GM21390 (cell line): Measurements from ENCODE around the gene DCAF5.
"Not testable (repeated sequence)": the region's sequence is repeated elsewhere in the genome, so short reads cannot be mapped to it uniquely, and the experiment has no call there.

Experiments
- ATAC-seq: cut with Tn5 transposase; IDR thresholded peaks from one replicate; pipeline ENCODE4 v1.9.1; 2021; ENCODE audit not compliant: unreplicated experiment

Gene DCAF5

GRCh38 chr14:69072584-69072983, 80.3 kb downstream of the DCAF5 start:
- no peak for ATAC-seq

- ATAC-seq = no peak
Measured at GRCh38 chr14:69068744-69069421, 84.0 kb downstream of the DCAF5 start.

- ATAC-seq = no peak
Measured at GRCh38 chr14:69066396-69067171, 86.3 kb downstream of the DCAF5 start.

GRCh38 chr14:69065934-69066333, 87.0 kb downstream of the DCAF5 start:
- not testable (repeated sequence) for ATAC-seq

- no peak for ATAC-seq
Measured at GRCh38 chr14:69064596-69064995, 88.3 kb downstream of the DCAF5 start.

- no peak for ATAC-seq
Measured at GRCh38 chr14:69059658-69060623, 93.0 kb downstream of the DCAF5 start.

- no peak for ATAC-seq
Measured at GRCh38 chr14:69055999-69056788, 96.7 kb downstream of the DCAF5 start.

GRCh38 chr14:69055125-69055524, 97.8 kb downstream of the DCAF5 start:
- no peak for ATAC-seq

GRCh38 chr14:69054030-69054429, 98.9 kb downstream of the DCAF5 start:
- ATAC-seq = no peak

GRCh38 chr14:69052181-69052601, 100.7 kb downstream of the DCAF5 start:
- ATAC-seq = no peak

GRCh38 chr14:69050240-69051184, 102.4 kb downstream of the DCAF5 start:
- no peak for ATAC-seq

- no peak for ATAC-seq
Measured at GRCh38 chr14:69049675-69050074, 103.2 kb downstream of the DCAF5 start.

- no peak for ATAC-seq
Measured at GRCh38 chr14:69048456-69048855, 104.5 kb downstream of the DCAF5 start.

- no peak for ATAC-seq
Measured at GRCh38 chr14:69047255-69047654, 105.7 kb downstream of the DCAF5 start.

- ATAC-seq = no peak
Measured at GRCh38 chr14:69046476-69046860, 106.5 kb downstream of the DCAF5 start.

- no peak for ATAC-seq
Measured at GRCh38 chr14:69045857-69046475, 107.0 kb downstream of the DCAF5 start.

- ATAC-seq = no peak
Measured at GRCh38 chr14:69044965-69045555, 107.9 kb downstream of the DCAF5 start.

GRCh38 chr14:69044296-69044695, 108.6 kb downstream of the DCAF5 start:
- ATAC-seq = no peak
